Measurements from ENCODE around the gene WIZ. TPM values are rescaled to one million over a fixed set of nuclear protein-coding genes. Genes with fewer than 3 reads are reported as not detected.

The WIZ gene
- total and polyA plus RNA-seq, 9 of the 15 experiments (the other 6 are each of a cell fraction or from before 2014, with no cell fraction given) = 0.06 to 37.5 (median 4.8) TPM

GRCh38 chr19:15436826-15437110 lies 13.0 kb downstream of the WIZ start:
- no peak overlapping the region for H2AFZ ChIP-seq (ENCODE audit: low read depth, low read length)
- H3K9me1 ChIP-seq (ENCODE audit: control insufficient read depth, insufficient read depth, low read length) = no peaks in the 10 kb centered on the region
- no peaks in the 10 kb centered on the region for H3K36me3 ChIP-seq (ENCODE audit: control insufficient read depth, insufficient read depth, low read length)
- DNase-seq (ENCODE audit: extremely low read depth in 1 of 4, low spot score in 3 of 4) (no peak), ATAC-seq (no peak), FAIRE-seq (no peak)
- no peaks in the 10 kb centered on the region for H4K20me1 ChIP-seq (replicated peaks; ENCODE audit: control insufficient read depth, insufficient read depth, low read length)
- ChIA-PET POLR2A (interaction anchor here (0.7 to 2.3 kb wide), 6 partner anchors 9 to 19 kb away, joined by 3 to 6 read pairs (median 4); partner anchors contain the start of gene AKAP8L), CTCF (ENCODE audit: low intra/inter-chr PET ratio) (no interaction called here)
- BruUV-seq (replicated peaks) = no TSS peak
- WGBS (ENCODE audit: insufficient coverage, low coverage, missing lambda C conversion rate) = 8% methylated on average over 12 of the region's 15 CpGs
- intact Hi-C loops (cut with micrococcal nuclease) (no loop called here), in situ Hi-C loops (cut with MboI) (no loop called here)
- H3K4me2 ChIP-seq (ENCODE audit: insufficient read depth, low read length) = peak overlapping the region; percentile 8; the same call in 1 of the 2 replicates
- H3K4me3 ChIP-seq = no peak overlapping the region
- peaks cover 10% of the 10 kb centered on the region for H3K79me2 ChIP-seq (ENCODE audit: control insufficient read depth, insufficient read depth, low read length)
- H3K27me3 ChIP-seq (ENCODE audit: control insufficient read depth in 2 of 2, insufficient read depth in 2 of 2, low read length in 2 of 2) = peaks cover 14 to 33% of the 10 kb centered on the region in 2 experiments; a peak in 4 of 5 replicates
- peak overlapping the region in 1 of 2 experiments; percentile 55; a peak in 2 of 4 replicates for H3K9ac ChIP-seq (ENCODE audit: insufficient read depth in 1 of 2, low read depth in 2 of 2, low read length in 2 of 2)
- H3K4me1 ChIP-seq (replicated peaks in 1 of 2; ENCODE audit: control insufficient read depth in 2 of 2, insufficient read depth in 2 of 2, low read length in 2 of 2) = peaks cover 7 to 47% of the 10 kb centered on the region in 2 experiments
- no peak overlapping the region for H3K27ac ChIP-seq (ENCODE audit: extremely low read depth, low read depth, low read length)
- no peaks in the 10 kb centered on the region for H3K9me3 ChIP-seq (replicated peaks; ENCODE audit: control insufficient read depth, insufficient read depth, low read depth, low read length)
- TF ChIP-seq ZNF408 (CRISPR knock-in tag; IDR thresholded peaks at IDR 0.05; ENCODE audit: low read depth) = no peak
- no peak for TF ChIP-seq ZNF785 (CRISPR knock-in tag; IDR thresholded peaks at IDR 0.05)
- TF ChIP-seq, protein P1, sequence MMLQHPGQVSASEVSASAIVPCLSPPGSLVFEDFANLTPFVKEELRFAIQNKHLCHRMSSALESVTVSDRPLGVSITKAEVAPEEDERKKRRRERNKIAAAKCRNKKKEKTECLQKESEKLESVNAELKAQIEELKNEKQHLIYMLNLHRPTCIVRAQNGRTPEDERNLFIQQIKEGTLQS (IDR thresholded peaks at IDR 0.05) = no peak
- TF ChIP-seq, protein P1 (CRISPR knock-in tag; conservative IDR thresholded peaks at IDR 0.05) = no peak
- TF ChIP-seq CHD7 (IDR thresholded peaks at IDR 0.05; ENCODE audit: low read depth, low read length) = no peak
- TF ChIP-seq PURB (CRISPR knock-in tag; IDR thresholded peaks at IDR 0.05; ENCODE audit: low read depth) = no peak
- TF ChIP-seq, protein P2, sequence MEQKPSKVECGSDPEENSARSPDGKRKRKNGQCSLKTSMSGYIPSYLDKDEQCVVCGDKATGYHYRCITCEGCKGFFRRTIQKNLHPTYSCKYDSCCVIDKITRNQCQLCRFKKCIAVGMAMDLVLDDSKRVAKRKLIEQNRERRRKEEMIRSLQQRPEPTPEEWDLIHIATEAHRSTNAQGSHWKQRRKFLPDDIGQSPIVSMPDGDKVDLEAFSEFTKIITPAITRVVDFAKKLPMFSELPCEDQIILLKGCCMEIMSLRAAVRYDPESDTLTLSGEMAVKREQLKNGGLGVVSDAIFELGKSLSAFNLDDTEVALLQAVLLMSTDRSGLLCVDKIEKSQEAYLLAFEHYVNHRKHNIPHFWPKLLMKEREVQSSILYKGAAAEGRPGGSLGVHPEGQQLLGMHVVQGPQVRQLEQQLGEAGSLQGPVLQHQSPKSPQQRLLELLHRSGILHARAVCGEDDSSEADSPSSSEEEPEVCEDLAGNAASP (IDR thresholded peaks at IDR 0.05) = no peak

Measured in K562 (cell line).